ENCODE measurements around the gene COPG2.

DNA sequence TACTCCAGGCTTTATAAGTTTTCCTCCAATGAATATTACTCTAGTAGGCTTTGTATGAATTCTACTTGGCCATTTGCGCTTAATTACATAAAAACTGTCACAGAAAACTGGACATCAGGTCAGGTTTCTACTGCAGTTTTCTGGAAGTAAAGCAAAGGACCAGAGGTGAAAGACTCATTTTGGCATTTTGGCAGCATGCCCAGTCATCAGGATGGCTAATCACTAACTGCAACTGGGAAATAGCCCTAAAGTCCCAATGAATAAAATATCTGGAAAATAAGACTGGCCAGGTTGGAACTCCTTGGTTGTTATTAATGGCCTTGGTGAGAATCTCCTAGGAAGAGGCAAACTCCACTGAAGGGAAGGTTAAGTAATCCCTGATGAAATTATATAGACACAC, 75.5 kb downstream of the COPG2 start:
- TF ChIP-seq RAD21 (conservative IDR thresholded peaks at IDR 0.05), result no peak
- no peak for TF ChIP-seq EZH2 (IDR thresholded peaks at IDR 0.05; ENCODE audit: borderline replicate concordance, insufficient read depth, low read length, poor library complexity, severe bottlenecking)
